H1 (cell line): Measurements from ENCODE around the gene BCO1. TPM values are rescaled to one million over a fixed set of nuclear protein-coding genes. Genes with fewer than 3 reads are reported as not detected.
A peak's percentile ranks its signal among the peaks of the same experiment; 100 is the strongest.

Experiments used
- CTCF ChIA-PET: fragments of 300-600 bp; sonication (Branson Sonifier 250); formaldehyde crosslinking; loops from one replicate; lab custom pipeline; 2021; ENCODE audit not compliant: partially characterized antibody; lab: Charles Lee
- POLR2A ChIA-PET: fragments of 300-600 bp; sonication (Branson Sonifier 250); formaldehyde crosslinking; loops from one replicate; lab custom pipeline; 2021; ENCODE audit warnings: inconsistent platforms; ENCODE audit not compliant: partially characterized antibody; lab: Charles Lee
- DNase-seq, 2 experiments: peaks; one replicate each; pipeline versions ENCODE4 v3.0.0 to v3.0.0-alpha.2; 2010 to 2022; ENCODE audit warnings: low spot score in 2 of 2, low read depth in 1 of 2, mixed read lengths in 1 of 2
- FAIRE-seq: peaks from 2 replicates; lab custom pipeline; 2011; peaks lifted over from hg19 to GRCh38; lab: Jason Lieb, UNC
- H2AFZ ChIP-seq: 2 replicates; pipeline ENCODE4 v1.8.1; 2012; ENCODE audit warnings: low read length, inconsistent platforms
- H2AK5ac ChIP-seq: 2 replicates; pipeline ENCODE4 v1.6.1; 2013; ENCODE audit warnings: low read depth, low read length
- H2BK120ac ChIP-seq: replicated peaks from 2 replicates; pipeline ENCODE3; 2013; ENCODE audit warnings: low read depth, low read length, inconsistent platforms
- H2BK12ac ChIP-seq: 2 replicates; pipeline ENCODE4 v1.6.1; 2013; ENCODE audit warnings: low read depth, low read length
- H2BK15ac ChIP-seq: 2 replicates; pipeline ENCODE4 v1.6.1; 2013; ENCODE audit warnings: low read length
- H2BK20ac ChIP-seq: 2 replicates; pipeline ENCODE4 v1.6.1; 2013; ENCODE audit warnings: low read length
- H2BK5ac ChIP-seq: 2 replicates; pipeline ENCODE4 v1.6.1; 2013; ENCODE audit warnings: low read depth, low read length
- H3K14ac ChIP-seq: 2 replicates; pipeline ENCODE4 v1.6.1; 2013; ENCODE audit warnings: inconsistent platforms; ENCODE audit not compliant: insufficient read length
- H3K18ac ChIP-seq: 2 replicates; pipeline ENCODE4 v1.6.1; 2013; ENCODE audit warnings: low read length; ENCODE audit errors: extremely low read depth
- H3K23ac ChIP-seq: 2 replicates; pipeline ENCODE4 v1.6.1; 2013; ENCODE audit warnings: inconsistent platforms; ENCODE audit not compliant: insufficient read length
- H3K23me2 ChIP-seq: 2 replicates; pipeline ENCODE4 v1.6.1; 2013; ENCODE audit warnings: low read depth, low read length
- H3K27ac ChIP-seq: 2 replicates; pipeline ENCODE4 v1.6.1; 2011; ENCODE audit warnings: low read depth, low read length, inconsistent platforms
- H3K27me3 ChIP-seq, 4 experiments: replicated peaks in 1 of 4; 1 replicate in 1 of 4; 2 replicates in 3 of 4; pipeline versions ENCODE4 v1.6.1 to v1.8.1; 2011 to 2013; ENCODE audit warnings: low read length in 3 of 4, mild to moderate bottlenecking in 3 of 4, inconsistent platforms in 2 of 4, mixed read lengths in 2 of 4, moderate library complexity in 1 of 4; ENCODE audit not compliant: control insufficient read depth in 3 of 4, insufficient read depth in 3 of 4; ENCODE audit errors: extremely low read depth in 1 of 4
- H3K36me3 ChIP-seq, 4 experiments: 2 replicates each; pipeline versions ENCODE4 v1.6.1 to v1.8.1; 2011 to 2013; ENCODE audit warnings: mild to moderate bottlenecking in 4 of 4, low read length in 3 of 4, moderate library complexity in 2 of 4, control low read depth in 1 of 4, inconsistent platforms in 1 of 4; ENCODE audit not compliant: insufficient read depth in 4 of 4, control insufficient read depth in 2 of 4
- H3K4ac ChIP-seq: replicated peaks from 2 replicates; pipeline ENCODE3; 2013; ENCODE audit warnings: low read length, low read depth, mixed read lengths, inconsistent platforms; ENCODE audit not compliant: insufficient read length
- H3K4me1 ChIP-seq, 4 experiments: replicated peaks in 1 of 4; 1 replicate in 1 of 4; 2 replicates in 3 of 4; pipeline versions ENCODE4 v1.6.1 to v1.8.1; 2011 to 2013; ENCODE audit warnings: low read length in 3 of 4, inconsistent platforms in 2 of 4, mixed read lengths in 1 of 4; ENCODE audit not compliant: insufficient read depth in 4 of 4, control insufficient read depth in 3 of 4
- H3K4me2 ChIP-seq, 2 experiments: 2 replicates each; pipeline versions ENCODE4 v1.6.1 to v1.8.1; 2011 to 2013; ENCODE audit warnings: low read depth in 2 of 2, low read length in 2 of 2, control low read depth in 1 of 2, inconsistent platforms in 1 of 2, mild to moderate bottlenecking in 1 of 2; ENCODE audit not compliant: insufficient read depth in 1 of 2
- H3K4me3 ChIP-seq, 4 experiments: fragments of 200-600, 300-600 bp in 1 of 4; sonication (generic), shearing (Covaris generic), sonication (Bioruptor Twin) in 1 of 4; 2 replicates each; pipeline versions ENCODE4 v1.5.1 to v1.8.1; 2011 to 2016; ENCODE audit warnings: low read length in 4 of 4, low read depth in 3 of 4, control low read depth in 2 of 4, inconsistent platforms in 2 of 4, mild to moderate bottlenecking in 2 of 4, mixed read lengths in 1 of 4, moderate library complexity in 1 of 4; ENCODE audit not compliant: insufficient read depth in 2 of 4; ENCODE audit errors: extremely low read depth in 1 of 4
- H3K56ac ChIP-seq: replicated peaks from 2 replicates; pipeline ENCODE3; 2013; ENCODE audit warnings: low read depth, mild to moderate bottlenecking, mixed read lengths, low read length, inconsistent platforms; ENCODE audit not compliant: insufficient read length
- H3K79me1 ChIP-seq: 2 replicates; pipeline ENCODE4 v1.6.1; 2013; ENCODE audit warnings: low read depth, low read length, control low read depth
- H3K79me2 ChIP-seq, 2 experiments: 2 replicates each; pipeline versions ENCODE4 v1.6.1 to v1.8.1; 2012 to 2013; ENCODE audit warnings: low read length in 2 of 2, mild to moderate bottlenecking in 2 of 2, inconsistent platforms in 1 of 2; ENCODE audit not compliant: insufficient read depth in 2 of 2, control insufficient read depth in 1 of 2
- H3K9ac ChIP-seq, 4 experiments: replicated peaks in 1 of 4; 1 replicate in 1 of 4; 2 replicates in 3 of 4; pipeline versions ENCODE4 v1.6.1 to v1.8.1; 2011 to 2013; ENCODE audit warnings: low read depth in 3 of 4, low read length in 3 of 4, control low read depth in 2 of 4, mild to moderate bottlenecking in 2 of 4, moderate library complexity in 2 of 4, inconsistent platforms in 1 of 4; ENCODE audit errors: extremely low read depth in 1 of 4
- H3K9me3 ChIP-seq, 2 experiments: 2 replicates each; pipeline versions ENCODE4 v1.6.1 to v1.8.1; 2012 to 2013; ENCODE audit warnings: mild to moderate bottlenecking in 2 of 2, moderate library complexity in 2 of 2, control low read depth in 1 of 2, inconsistent platforms in 1 of 2, low read depth in 1 of 2, low read length in 1 of 2, mixed read lengths in 1 of 2; ENCODE audit not compliant: insufficient read depth in 2 of 2
- H4K20me1 ChIP-seq, 2 experiments: replicated peaks in 1 of 2; 2 replicates each; pipeline versions ENCODE3 to v1.8.1; 2011 to 2013; ENCODE audit warnings: inconsistent platforms in 2 of 2, low read length in 2 of 2, mild to moderate bottlenecking in 1 of 2; ENCODE audit not compliant: insufficient read depth in 2 of 2, control insufficient read depth in 1 of 2
- H4K5ac ChIP-seq: 2 replicates; pipeline ENCODE4 v1.6.1; 2013; ENCODE audit warnings: low read length, low read depth, mixed read lengths, inconsistent platforms; ENCODE audit not compliant: insufficient read length
- H4K8ac ChIP-seq: 2 replicates; pipeline ENCODE4 v1.8.0; 2013; ENCODE audit warnings: mild to moderate bottlenecking, moderate library complexity, low read length, inconsistent platforms; ENCODE audit not compliant: insufficient read depth; ENCODE audit errors: extremely low read depth
- H4K91ac ChIP-seq: replicated peaks from 2 replicates; pipeline ENCODE3; 2013; ENCODE audit warnings: low read length, mixed read lengths, inconsistent platforms; ENCODE audit not compliant: insufficient read length
- FOSL1 ChIP-seq: IDR thresholded peaks from 2 replicates; pipeline ENCODE4 v1.6.1; 2011; ENCODE audit warnings: mild to moderate bottlenecking, low read depth, low read length, moderate library complexity; ENCODE audit not compliant: insufficient read depth
- MAFK ChIP-seq: IDR thresholded peaks from 2 replicates; pipeline ENCODE4 v1.6.1; 2012; ENCODE audit warnings: low read depth, mild to moderate bottlenecking, improper control_type of control experiment, low read length
- POLR2A ChIP-seq, 2 experiments: IDR thresholded peaks; 1 replicate in 1 of 2; 2 replicates in 1 of 2; pipeline ENCODE4 v1.6.1; 2011; ENCODE audit warnings: low read depth in 2 of 2, low read length in 2 of 2, mild to moderate bottlenecking in 2 of 2; ENCODE audit errors: control extremely low read depth in 1 of 2
- WGBS, 2 experiments: shearing (Covaris generic) in 1 of 2; methylation state at CpG; one replicate each; pipeline versions ENCODE4 v1.1.6 to v1.1.7; 2013 to 2015; ENCODE audit warnings: low lambda C conversion rate in 2 of 2, mixed read lengths in 2 of 2, inconsistent platforms in 1 of 2, low coverage in 1 of 2, missing lambda C conversion rate in 1 of 2; ENCODE audit not compliant: insufficient replicate concordance in 2 of 2, insufficient coverage in 1 of 2, insufficient read length in 1 of 2; ENCODE audit errors: extremely low coverage in 1 of 2, missing lambda C conversion rate in 1 of 2; 5-methylcytosine and 5-hydroxymethylcytosine counted together
- polyA plus RNA-seq, 7 experiments: library from polyadenylated mRNA; depleted of rRNA in 3 of 7; stranded (reverse) in 5 of 7; unstranded in 2 of 7; fragments of >200 nt in 5 of 7; fragments of 200-250 nt in 2 of 7; gene quantifications; 1 replicate in 5 of 7; 2 replicates in 1 of 7; 4 replicates in 1 of 7; pipeline versions ENCODE4 v1.2.1 to v1.2.3, GENCODE V29; 2011 to 2013; ENCODE audit warnings: missing spikeins in 2 of 7, mixed read lengths in 2 of 7
- total RNA-seq: library from RNA; stranded (reverse); fragmentation: NEBNext Ultra II Directional; extraction: Animal tissue kit (Norgen Biotek cat#: 25700); gene quantifications from 2 replicates; pipeline ENCODE4 v1.2.1, GENCODE V29; 2021

BCO1 gene
- total and polyA plus RNA-seq, 2 of the 8 experiments (the other 6 are each of a cell fraction or from before 2014, with no cell fraction given), result 0.21 TPM; not detected in 1

DNA sequence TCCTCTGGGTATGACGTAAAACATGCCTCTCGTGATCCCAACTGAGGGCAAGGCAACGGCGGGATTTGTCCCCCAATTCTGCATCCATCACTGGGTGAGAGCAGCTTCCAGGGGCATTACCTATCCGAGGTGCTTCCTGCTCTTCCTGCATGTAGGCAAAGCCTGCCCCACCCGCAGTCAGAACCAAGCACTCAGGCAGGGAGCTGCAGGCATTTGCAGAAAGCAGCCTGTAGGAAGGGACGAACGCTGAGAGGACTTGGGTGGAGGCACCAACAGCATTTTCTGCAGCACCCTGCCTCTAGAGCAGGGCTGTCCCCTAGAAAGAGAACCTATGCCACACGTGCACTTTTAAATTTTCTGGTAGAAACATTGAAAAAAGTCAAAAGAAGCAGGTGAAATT lies 5.5 kb downstream of the BCO1 start:
- H4K20me1 ChIP-seq, result no peaks in the 10 kb centered on the region
- no peak overlapping the region for H3K23ac ChIP-seq
- H3K14ac ChIP-seq, result no peak overlapping the region
- H4K8ac ChIP-seq, result no peak overlapping the region
- no peak overlapping the region for H2BK120ac ChIP-seq
- no peaks in the 10 kb centered on the region for H3K79me1 ChIP-seq
- TF ChIP-seq FOSL1 (no peak), MAFK (no peak), POLR2A (IDR thresholded peaks at IDR 0.05; ENCODE audit: control extremely low read depth in 1 of 2, low read depth in 2 of 2, low read length in 2 of 2) (no peak)
- H3K27ac ChIP-seq, result no peak overlapping the region
- no peaks in the 10 kb centered on the region for H3K79me2 ChIP-seq
- ChIA-PET POLR2A (interaction anchor here (2.0 kb wide), 1 partner anchor 71 kb away, joined by 5 read pairs; the partner anchor contains the start of gene GAN), CTCF (interaction anchor here (1.1 kb wide), 1 partner anchor 18 kb away, joined by 5 read pairs; no protein-coding TSS in a partner anchor)
- no peak overlapping the region for H2AK5ac ChIP-seq
- H3K56ac ChIP-seq, result no peak overlapping the region
- no peaks in the 10 kb centered on the region for H3K27me3 ChIP-seq
- H3K23me2 ChIP-seq, result no peaks in the 10 kb centered on the region
- H2AFZ ChIP-seq, result no peak overlapping the region
- peaks cover 0 to 7% (median 4%) of the 10 kb centered on the region in 4 experiments; a peak in 4 of 7 replicates for H3K4me1 ChIP-seq
- no peak overlapping the region for H2BK15ac ChIP-seq
- no peaks in the 10 kb centered on the region for H3K9me3 ChIP-seq
- H4K91ac ChIP-seq, result no peak overlapping the region
- H4K5ac ChIP-seq, result no peak overlapping the region
- no peak overlapping the region for H3K4me3 ChIP-seq
- WGBS, 2 experiments, result 79% methylated on average over 9 of the region's 9 CpGs; no CpG with 5 or more reads in 1 of the 2 experiments
- H3K18ac ChIP-seq, result no peak overlapping the region
- no peak overlapping the region for H2BK5ac ChIP-seq
- peak in 1 of 2 experiments; percentile 47 for DNase-seq
- no peak overlapping the region for H2BK12ac ChIP-seq
- no peaks in the 10 kb centered on the region; a peak in 1 of 8 replicates for H3K36me3 ChIP-seq
- no peak overlapping the region for H3K9ac ChIP-seq
- H3K4ac ChIP-seq, result no peak overlapping the region
- no peak overlapping the region for H3K4me2 ChIP-seq
- H2BK20ac ChIP-seq, result no peak overlapping the region
- no peak for FAIRE-seq
